ENCODE measurements around the gene PLAC9.

GRCh38 chr10:80100116-80100515, 32.4 kb upstream of the PLAC9 start:
- TF ChIP-seq POLR2A (IDR thresholded peaks at IDR 0.05; ENCODE audit: low read depth, low read length) (no peak), POLR2AphosphoS5 (IDR thresholded peaks at IDR 0.05; ENCODE audit: low read depth, low read length) (no peak), TAF1 (IDR thresholded peaks at IDR 0.05; ENCODE audit: borderline replicate concordance, low read depth, low read length) (no peak)
